ENCODE measurements around the gene SHBG. TPM values are rescaled to one million over a fixed set of nuclear protein-coding genes. Genes with fewer than 3 reads are reported as not detected.

The SHBG gene
- total RNA-seq, 1 experiment from 2014 or later, result 0.82 TPM

DNA sequence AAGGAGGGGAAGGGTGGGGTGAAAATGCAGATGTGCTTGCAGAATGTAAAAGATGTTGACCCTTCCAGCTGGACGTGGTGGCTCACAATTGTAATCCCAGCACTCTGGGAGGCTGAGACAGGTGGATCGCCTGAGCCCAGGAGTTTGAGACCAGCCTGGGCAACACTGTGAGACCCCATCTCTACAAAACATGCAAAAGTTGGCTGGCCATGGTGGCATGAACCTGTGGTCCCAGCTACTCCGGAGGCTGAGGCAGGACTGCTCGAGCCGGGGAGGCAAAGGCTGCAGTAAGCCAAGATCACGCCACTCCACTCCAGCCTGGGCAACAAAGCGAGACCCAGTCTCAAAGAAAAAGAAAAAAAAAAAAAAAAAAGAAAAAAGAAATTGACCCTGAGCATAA is 38.5 kb downstream of the SHBG start:
- no peak for DNase-seq (ENCODE audit: low read depth, low spot score)

DNA sequence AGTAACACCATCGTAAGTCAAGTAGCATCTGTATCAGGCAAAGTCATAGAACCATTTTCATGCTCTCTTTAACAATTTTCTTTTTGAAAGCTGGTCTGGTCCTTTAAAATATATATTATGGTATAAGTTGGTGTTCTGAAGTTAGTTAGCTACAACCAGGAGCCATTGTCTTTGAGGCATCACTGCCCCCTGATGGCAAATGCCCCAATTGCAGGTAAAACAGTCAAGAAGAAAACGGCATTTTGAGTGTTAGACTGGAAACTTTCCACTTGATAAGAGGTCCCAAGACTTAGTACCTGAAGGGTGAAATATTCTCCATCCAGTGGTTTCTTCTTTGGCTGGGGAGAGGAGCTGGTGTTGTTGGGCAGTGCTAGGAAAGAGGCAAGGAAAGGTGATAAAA is 43.3 kb downstream of the SHBG start:
- in situ Hi-C loops (cut with HindIII; ENCODE audit: low pct_unique_long_range_greater_than_20kb, low sequenced_read_pairs), result no loop called here
- peak; percentile 59 for DNase-seq (ENCODE audit: low read depth, low spot score)

More for the DNA sequence above, 38.5 kb downstream of the SHBG start:
- in situ Hi-C loops (cut with HindIII; ENCODE audit: low pct_unique_long_range_greater_than_20kb, low sequenced_read_pairs), result no loop called here

GRCh38 chr17:7674934-7675333 is 45.0 kb downstream of the SHBG start:
- in situ Hi-C loops (cut with HindIII; ENCODE audit: low pct_unique_long_range_greater_than_20kb, low sequenced_read_pairs), result no loop called here
- no peak for DNase-seq (ENCODE audit: low read depth, low spot score)

DNA sequence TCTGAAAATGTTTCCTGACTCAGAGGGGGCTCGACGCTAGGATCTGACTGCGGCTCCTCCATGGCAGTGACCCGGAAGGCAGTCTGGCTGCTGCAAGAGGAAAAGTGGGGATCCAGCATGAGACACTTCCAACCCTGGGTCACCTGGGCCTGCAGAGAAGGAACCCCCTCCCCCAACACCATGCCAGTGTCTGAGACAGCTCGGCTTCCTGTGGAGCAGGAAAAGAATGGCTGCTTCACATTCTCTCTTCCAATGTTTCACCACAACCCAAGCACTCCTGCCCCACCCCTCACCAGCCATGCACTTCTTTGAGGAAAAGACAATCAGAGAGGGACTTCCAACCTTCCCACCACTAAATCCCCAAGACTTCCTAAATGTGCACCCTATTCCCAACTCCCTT is 46.6 kb downstream of the SHBG start:
- in situ Hi-C loops (cut with HindIII; ENCODE audit: low pct_unique_long_range_greater_than_20kb, low sequenced_read_pairs), result no loop called here
- DNase-seq (ENCODE audit: low read depth, low spot score), result no peak

- DNase-seq (ENCODE audit: low read depth, low spot score), result no peak
- in situ Hi-C loops (cut with HindIII; ENCODE audit: low pct_unique_long_range_greater_than_20kb, low sequenced_read_pairs), result no loop called here
These were observed 47.6 kb downstream of the SHBG start for GRCh38 chr17:7677388-7678067.

Small RNA genes within 50 kb of the gene (small RNA-seq; reads per million reads assigned to genes)
- 0 reads per million in 2 experiments for gene CD68

Other genes starting within 250 kb of the SHBG start
- gene TNK1, start 249.0 kb upstream of the SHBG start, total RNA-seq (2014; rRNA removed; shearing (Covaris generic)), result 0.24 TPM in 1 of 2 replicates, not detected in the other
- gene PLSCR3, start 235.6 kb upstream of the SHBG start, total RNA-seq (2014; rRNA removed; shearing (Covaris generic)), result 5.1 and 9.6 TPM in 2 replicates
- 147 and 188 TPM in 2 replicates for gene TMEM256, start 226.0 kb upstream of the SHBG start, total RNA-seq (2014; rRNA removed; shearing (Covaris generic))
- gene NLGN2, start 222.3 kb upstream of the SHBG start, total RNA-seq (2014; rRNA removed; shearing (Covaris generic)), result 0.55 and 1.7 TPM in 2 replicates
- gene SPEM1, start 209.8 kb upstream of the SHBG start, total RNA-seq (2014; rRNA removed; shearing (Covaris generic)), result not detected in 2 replicates
- gene SPEM2, start 204.5 kb upstream of the SHBG start, total RNA-seq (2014; rRNA removed; shearing (Covaris generic)), result not detected in 2 replicates
- not detected in 2 replicates for gene SPEM3, start 201.3 kb upstream of the SHBG start, total RNA-seq (2014; rRNA removed; shearing (Covaris generic))
- gene TMEM102, start 194.7 kb upstream of the SHBG start, total RNA-seq (2014; rRNA removed; shearing (Covaris generic)), result 6.8 and 7.0 TPM in 2 replicates
- 0.45 and 0.61 TPM in 2 replicates for gene FGF11, start 190.6 kb upstream of the SHBG start, total RNA-seq (2014; rRNA removed; shearing (Covaris generic))
- 3.3 and 4.5 TPM in 2 replicates for gene CHRNB1, start 185.1 kb upstream of the SHBG start, total RNA-seq (2014; rRNA removed; shearing (Covaris generic))
- gene ZBTB4, start 150.5 kb upstream of the SHBG start, total RNA-seq (2014; rRNA removed; shearing (Covaris generic)), result 14.3 and 14.6 TPM in 2 replicates
- not detected in 2 replicates for gene SLC35G6, start 148.7 kb upstream of the SHBG start, total RNA-seq (2014; rRNA removed; shearing (Covaris generic))
- gene POLR2A, start 145.8 kb upstream of the SHBG start, total RNA-seq (2014; rRNA removed; shearing (Covaris generic)), result 20.6 and 24.0 TPM in 2 replicates
- gene TNFSF12, start 81.1 kb upstream of the SHBG start, total RNA-seq (2014; rRNA removed; shearing (Covaris generic)), result 0.88 and 1.2 TPM in 2 replicates
- gene TNFSF13, start 71.4 kb upstream of the SHBG start, total RNA-seq (2014; rRNA removed; shearing (Covaris generic)), result 0.11 TPM in 1 of 2 replicates, not detected in the other
- 103 and 113 TPM in 2 replicates for gene SENP3, start 68.2 kb upstream of the SHBG start, total RNA-seq (2014; rRNA removed; shearing (Covaris generic))
- 69.3 and 74.5 TPM in 2 replicates for gene CD68, start 50.5 kb upstream of the SHBG start, total RNA-seq (2014; rRNA removed; shearing (Covaris generic))
- 151 and 154 TPM in 2 replicates for gene MPDU1, start 46.3 kb upstream of the SHBG start, total RNA-seq (2014; rRNA removed; shearing (Covaris generic))
- not detected in 2 replicates for gene SOX15, start 40.0 kb upstream of the SHBG start, total RNA-seq (2014; rRNA removed; shearing (Covaris generic))
- 56.6 and 61.7 TPM in 2 replicates for gene FXR2, start 15.2 kb upstream of the SHBG start, total RNA-seq (2014; rRNA removed; shearing (Covaris generic))
- gene SAT2, start 2.3 kb upstream of the SHBG start, total RNA-seq (2014; rRNA removed; shearing (Covaris generic)), result 49.6 and 56.3 TPM in 2 replicates
- gene ATP1B2, start 20.8 kb downstream of the SHBG start, total RNA-seq (2014; rRNA removed; shearing (Covaris generic)), result 0.27 and 0.85 TPM in 2 replicates
- 14.1 and 15.4 TPM in 2 replicates for gene TP53, start 57.4 kb downstream of the SHBG start, total RNA-seq (2014; rRNA removed; shearing (Covaris generic))
- gene WRAP53, start 58.3 kb downstream of the SHBG start, total RNA-seq (2014; rRNA removed; shearing (Covaris generic)), result 13.4 and 16.4 TPM in 2 replicates
- 2.8 and 3.7 TPM in 2 replicates for gene EFNB3, start 75.1 kb downstream of the SHBG start, total RNA-seq (2014; rRNA removed; shearing (Covaris generic))
- gene DNAH2, start 87.6 kb downstream of the SHBG start, total RNA-seq (2014; rRNA removed; shearing (Covaris generic)), result 0.03 TPM in 1 of 2 replicates, not detected in the other
- gene KDM6B, start 204.1 kb downstream of the SHBG start, total RNA-seq (2014; rRNA removed; shearing (Covaris generic)), result 1.6 and 2.4 TPM in 2 replicates
- gene TMEM88, start 224.9 kb downstream of the SHBG start, total RNA-seq (2014; rRNA removed; shearing (Covaris generic)), result 0.18 and 0.80 TPM in 2 replicates
- 74.5 and 83.3 TPM in 2 replicates for gene NAA38, start 227.4 kb downstream of the SHBG start, total RNA-seq (2014; rRNA removed; shearing (Covaris generic))
- gene CYB5D1, start 227.9 kb downstream of the SHBG start, total RNA-seq (2014; rRNA removed; shearing (Covaris generic)), result 7.2 and 7.5 TPM in 2 replicates